DOHH2 (cell line): ENCODE results near the gene ZNFX1.

ENCODE experiments used
- CTCF ChIP-seq: fragments of 200-600 bp; sonication (generic); IDR thresholded peaks from one replicate; pipeline ENCODE4 v1.5.1; 2014; ENCODE audit warnings: antibody characterized with exemption, mild to moderate bottlenecking, low read depth, low read length; ENCODE audit not compliant: poor library complexity, severe bottlenecking
- EZH2phosphoT487 ChIP-seq: fragments of 200-600 bp; sonication (generic); IDR thresholded peaks from 2 replicates; pipeline ENCODE4 v1.6.1; 2017; ENCODE audit warnings: borderline replicate concordance, mild to moderate bottlenecking, antibody characterized with exemption, low read length, moderate library complexity, mixed read lengths

- no peak for TF ChIP-seq CTCF
- no peak for TF ChIP-seq EZH2phosphoT487
Observed at GRCh38 chr20:49215232-49215631, 62.6 kb downstream of the ZNFX1 start.
